Activated naive CD4-positive, alpha-beta T cell treated with anti-CD3 and anti-CD28 coated beads for 36 hours (primary cell): ENCODE data around the gene THAP6. TPM values are rescaled to one million over a fixed set of nuclear protein-coding genes. Genes with fewer than 3 reads are reported as not detected.
A peak's percentile ranks its signal among the peaks of the same experiment; 100 is the strongest.
"Not testable (repeated sequence)": the region's sequence is repeated elsewhere in the genome, so short reads cannot be mapped to it uniquely, and the experiment has no call there.

Experiments
- CTCF ChIA-PET: fragments of 350-600 bp; sonication (Branson Sonifier 250); formaldehyde crosslinking; loops from one replicate; lab custom pipeline; 2021; ENCODE audit warnings: antibody characterized with exemption; lab: Charles Lee
- DNase-seq: peaks from one replicate; pipeline ENCODE4 v3.0.0-alpha.2; 2020
- H3K27ac Mint-ChIP-seq: one replicate; pipeline ENCODE4 v1.8.0; 2021; ENCODE audit warnings: mild to moderate bottlenecking, mixed read lengths
- H3K27me3 Mint-ChIP-seq: one replicate; pipeline ENCODE4 v1.8.0; 2021; ENCODE audit warnings: low read depth, mixed read lengths
- H3K36me3 Mint-ChIP-seq: one replicate; pipeline ENCODE4 v1.8.0; 2021; ENCODE audit warnings: low read depth, mixed read lengths
- H3K4me1 Mint-ChIP-seq: one replicate; pipeline ENCODE4 v1.8.0; 2021; ENCODE audit warnings: low read depth, mixed read lengths
- H3K4me3 Mint-ChIP-seq: one replicate; pipeline ENCODE4 v1.8.0; 2021; ENCODE audit warnings: mild to moderate bottlenecking, moderate library complexity, mixed read lengths
- H3K9me3 Mint-ChIP-seq: one replicate; pipeline ENCODE4 v1.8.0; 2021; ENCODE audit warnings: mixed read lengths
- intact Hi-C: fragments of 100-400 bp; cut with micrococcal nuclease; formaldehyde crosslinking; loops from one replicate; pipeline ENCODE4 v1.15.1; 2023
- total RNA-seq, 2 experiments: library from RNA; stranded (reverse); gene quantifications; one replicate each; pipeline ENCODE4 v1.2.3, GENCODE V29; 2021

Gene THAP6
- total RNA-seq, 2 experiments from 2014 or later: 14.3 to 15.4 TPM

DNA sequence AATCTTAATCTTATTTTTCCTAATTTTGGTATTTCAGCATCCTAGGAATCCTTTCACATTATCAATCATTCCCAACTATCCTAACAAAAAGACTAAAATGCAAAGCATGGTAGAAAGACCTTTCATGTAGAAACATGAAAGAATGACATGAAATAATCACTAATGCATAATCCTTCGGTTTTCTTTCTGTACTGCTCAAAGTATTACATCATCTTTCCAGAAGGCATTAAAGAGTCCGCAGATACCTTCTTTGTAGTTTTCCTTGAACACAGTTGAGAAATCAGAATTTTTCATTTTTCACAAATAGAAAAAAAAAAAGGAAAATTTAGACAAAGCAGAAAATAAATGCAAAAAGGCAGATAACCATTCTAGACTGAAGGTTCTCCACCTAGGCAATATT lies 11.6 kb upstream of the THAP6 start:
- peaks cover 23% of the 10 kb centered on the region for H3K4me1 Mint-ChIP-seq
- no peak overlapping the region for H3K4me3 Mint-ChIP-seq
- H3K27ac Mint-ChIP-seq: no peak overlapping the region
- CTCF ChIA-PET: interaction anchor here (0.6 kb wide), 1 partner anchor 45 kb away, joined by 5 read pairs; no protein-coding TSS in a partner anchor
- peaks cover 39% of the 10 kb centered on the region for H3K36me3 Mint-ChIP-seq
- no peaks in the 10 kb centered on the region for H3K27me3 Mint-ChIP-seq
- no peak for DNase-seq
- H3K9me3 Mint-ChIP-seq: no peaks in the 10 kb centered on the region
- intact Hi-C loops: no loop called here

DNA sequence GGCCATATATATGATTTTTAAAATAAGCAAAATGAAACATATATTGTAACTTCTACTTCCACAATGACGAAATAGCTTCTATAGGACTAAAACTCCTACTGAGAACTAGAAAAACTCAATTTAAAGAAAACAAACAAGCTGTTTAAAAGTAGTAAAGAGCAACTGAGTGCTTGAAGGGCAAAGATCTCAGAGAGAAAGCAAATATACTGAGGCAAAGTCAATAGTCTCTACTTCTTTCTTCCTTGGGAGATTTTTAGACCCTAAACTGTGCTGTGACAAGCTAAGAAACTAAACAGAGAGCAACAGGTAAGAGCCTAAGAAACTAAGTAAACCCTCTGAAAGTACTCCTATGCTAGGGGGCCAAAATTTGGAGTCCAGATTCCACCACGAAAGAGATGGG lies 8.6 kb upstream of the THAP6 start:
- no peaks in the 10 kb centered on the region for H3K9me3 Mint-ChIP-seq
- no peak for DNase-seq
- peaks cover 34% of the 10 kb centered on the region for H3K36me3 Mint-ChIP-seq
- H3K4me1 Mint-ChIP-seq: peaks cover 23% of the 10 kb centered on the region
- intact Hi-C loops: no loop called here
- CTCF ChIA-PET: interaction anchor here (1.3 kb wide), 1 partner anchor 8 kb away, joined by 3 read pairs; the partner anchor contains the start of genes RCHY1 and THAP6
- no peak overlapping the region for H3K4me3 Mint-ChIP-seq
- no peak overlapping the region for H3K27ac Mint-ChIP-seq
- H3K27me3 Mint-ChIP-seq: no peaks in the 10 kb centered on the region

DNA sequence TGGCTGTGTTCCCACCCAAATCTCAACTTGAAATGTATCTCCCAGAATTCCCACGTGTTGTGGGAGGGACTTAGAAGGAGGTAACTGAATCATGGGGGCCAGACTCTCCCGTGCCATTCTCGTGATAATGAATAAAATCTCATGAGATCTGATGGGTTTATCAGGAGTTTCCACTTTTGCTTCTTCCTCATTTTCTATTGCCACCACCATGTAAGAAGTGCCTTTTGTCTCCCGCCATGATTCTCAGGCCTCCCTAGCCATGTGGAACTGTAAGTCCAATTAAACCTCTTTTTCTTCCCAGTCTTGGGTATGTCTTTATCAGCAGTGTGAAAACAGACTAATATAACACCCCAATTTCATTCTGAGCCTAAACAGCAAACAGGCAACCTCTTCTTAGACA lies 4.7 kb upstream of the THAP6 start:
- H3K9me3 Mint-ChIP-seq, DNase-seq, H3K27ac Mint-ChIP-seq, H3K27me3 Mint-ChIP-seq, intact Hi-C loops, CTCF ChIA-PET: not testable (repeated sequence)
- Mint-ChIP-seq H3K36me3 (peaks cover 24% of the 10 kb centered on the region), H3K4me3 (peak overlapping the region; percentile 19), H3K4me1 (peaks cover 30% of the 10 kb centered on the region)

DNA sequence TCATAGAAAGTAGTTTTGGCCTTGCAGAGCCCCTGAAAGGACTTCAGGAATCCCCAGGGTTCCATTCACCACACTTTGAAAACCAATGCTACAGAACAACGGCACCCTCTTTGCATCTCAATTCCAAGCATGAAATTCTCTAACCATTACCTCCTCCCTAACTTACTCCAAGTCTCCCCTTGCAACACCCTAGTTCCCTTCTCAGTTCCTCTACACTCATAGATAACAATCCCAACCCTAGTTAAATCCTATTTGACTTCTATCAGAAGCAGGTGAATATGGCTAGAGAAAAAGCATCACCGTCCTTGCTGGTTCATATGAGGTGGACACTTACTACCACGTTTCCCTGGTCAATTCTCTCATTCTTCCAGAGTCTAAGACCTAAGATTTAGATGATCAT lies 2.4 kb upstream of the THAP6 start:
- intact Hi-C loops: loop anchor here (5.0 kb wide), 3 partner anchors 700 to 1645 kb away; partner anchors contain the start of genes CCNG2, MTHFD2L and SCARB2
- H3K9me3 Mint-ChIP-seq: no peaks in the 10 kb centered on the region
- H3K4me1 Mint-ChIP-seq: peaks cover 34% of the 10 kb centered on the region
- no peak overlapping the region for H3K27ac Mint-ChIP-seq
- CTCF ChIA-PET: no interaction called here
- H3K4me3 Mint-ChIP-seq: no peak overlapping the region
- no peaks in the 10 kb centered on the region for H3K27me3 Mint-ChIP-seq
- DNase-seq: no peak
- H3K36me3 Mint-ChIP-seq: peaks cover 18% of the 10 kb centered on the region

DNA sequence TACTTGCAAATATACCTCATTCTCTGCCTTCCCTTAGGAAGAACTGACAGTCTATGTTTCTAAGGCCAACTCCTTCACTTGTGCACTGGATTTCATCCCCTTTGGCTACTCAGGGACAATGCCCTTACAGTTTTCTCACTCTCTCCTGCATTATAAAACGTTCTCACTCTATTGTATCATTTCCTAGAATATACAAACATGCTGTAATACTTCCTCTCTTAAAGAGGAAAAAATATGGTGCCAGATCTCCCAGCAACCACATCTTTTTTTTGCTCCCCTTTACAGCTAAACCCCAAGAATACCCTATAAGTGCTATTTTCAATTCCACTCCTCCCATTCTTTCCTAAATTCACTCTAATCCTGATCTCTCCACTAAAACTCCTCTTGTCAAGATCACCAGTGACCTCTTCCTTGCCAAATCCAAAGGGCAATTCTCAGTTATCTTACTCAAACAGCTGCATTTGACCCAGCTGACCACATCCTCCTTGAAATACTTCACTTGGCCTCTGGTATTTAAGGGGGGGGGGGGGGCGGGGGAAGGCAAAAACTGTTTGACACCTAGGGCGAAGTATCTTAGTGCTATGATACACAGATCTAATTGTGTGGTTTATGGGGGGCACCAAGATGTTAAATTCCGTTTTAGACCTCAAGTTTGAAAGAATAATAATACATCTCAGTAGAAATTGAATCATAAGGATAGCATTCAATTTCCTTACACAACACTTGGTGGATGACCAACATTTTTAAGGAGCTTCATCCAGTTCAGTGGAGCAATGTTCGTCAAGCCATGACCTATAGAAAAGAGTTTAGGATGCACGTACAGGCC lies 1.7 kb upstream of the THAP6 start:
- intact Hi-C loops: loop anchor here (5.0 kb wide), 3 partner anchors 700 to 1645 kb away; partner anchors contain the start of genes CCNG2, MTHFD2L and SCARB2
- no peaks in the 10 kb centered on the region for H3K9me3 Mint-ChIP-seq
- CTCF ChIA-PET: interaction anchor here (1.0 to 1.9 kb wide), 2 partner anchors 13 to 45 kb away, joined by 3 to 4 read pairs; no protein-coding TSS in a partner anchor
- no peak overlapping the region for H3K4me3 Mint-ChIP-seq
- H3K4me1 Mint-ChIP-seq: peaks cover 35% of the 10 kb centered on the region
- H3K36me3 Mint-ChIP-seq: peaks cover 17% of the 10 kb centered on the region
- H3K27ac Mint-ChIP-seq: peak overlapping the region; percentile 37
- H3K27me3 Mint-ChIP-seq: no peaks in the 10 kb centered on the region
- DNase-seq: no peak

DNA sequence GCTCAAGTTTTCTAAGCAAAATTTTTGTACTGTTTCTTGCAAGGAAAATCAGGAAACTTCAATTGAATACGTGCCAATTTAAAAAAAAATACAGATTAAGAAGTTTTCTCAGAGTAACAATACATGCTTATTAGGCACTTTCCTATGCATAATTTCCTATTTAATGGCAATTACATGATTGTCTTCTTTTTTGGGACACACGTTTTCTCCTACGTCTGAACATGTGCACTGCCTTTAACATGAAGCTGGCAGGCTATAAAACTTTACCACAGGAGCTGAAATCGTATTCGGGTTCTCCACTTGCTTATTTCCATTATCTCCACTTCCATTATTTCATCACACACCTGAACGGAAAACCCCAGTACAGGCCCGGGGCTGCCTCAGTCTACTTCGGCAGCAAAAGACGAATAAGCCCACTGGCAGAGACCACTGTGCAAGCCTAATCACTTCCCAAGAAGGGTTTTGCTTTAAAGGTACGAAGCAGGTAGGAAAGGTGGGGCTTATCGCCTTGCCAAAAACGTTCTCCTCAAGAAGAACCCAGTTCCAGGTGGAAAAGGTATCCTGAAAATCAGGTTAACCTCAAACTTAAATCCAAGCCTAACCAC lies 645 bp upstream of the THAP6 start:
- Mint-ChIP-seq H3K4me1 (peaks cover 39% of the 10 kb centered on the region), H3K27me3 (no peaks in the 10 kb centered on the region), H3K9me3 (no peaks in the 10 kb centered on the region), H3K4me3 (no peak overlapping the region), H3K36me3 (peaks cover 23% of the 10 kb centered on the region), H3K27ac (peak overlapping the region; percentile 98)
- DNase-seq: no peak
- CTCF ChIA-PET: interaction anchor here (1.0 to 1.9 kb wide), 4 partner anchors 8 to 44 kb away, joined by 3 to 4 read pairs (median 3); no protein-coding TSS in a partner anchor
- intact Hi-C loops: loop anchor here (1.0 to 5.0 kb wide), 9 partner anchors 117 to 1644 kb away; partner anchors contain the start of genes CCNG2, CDKL2, G3BP2 and MTHFD2L

DNA sequence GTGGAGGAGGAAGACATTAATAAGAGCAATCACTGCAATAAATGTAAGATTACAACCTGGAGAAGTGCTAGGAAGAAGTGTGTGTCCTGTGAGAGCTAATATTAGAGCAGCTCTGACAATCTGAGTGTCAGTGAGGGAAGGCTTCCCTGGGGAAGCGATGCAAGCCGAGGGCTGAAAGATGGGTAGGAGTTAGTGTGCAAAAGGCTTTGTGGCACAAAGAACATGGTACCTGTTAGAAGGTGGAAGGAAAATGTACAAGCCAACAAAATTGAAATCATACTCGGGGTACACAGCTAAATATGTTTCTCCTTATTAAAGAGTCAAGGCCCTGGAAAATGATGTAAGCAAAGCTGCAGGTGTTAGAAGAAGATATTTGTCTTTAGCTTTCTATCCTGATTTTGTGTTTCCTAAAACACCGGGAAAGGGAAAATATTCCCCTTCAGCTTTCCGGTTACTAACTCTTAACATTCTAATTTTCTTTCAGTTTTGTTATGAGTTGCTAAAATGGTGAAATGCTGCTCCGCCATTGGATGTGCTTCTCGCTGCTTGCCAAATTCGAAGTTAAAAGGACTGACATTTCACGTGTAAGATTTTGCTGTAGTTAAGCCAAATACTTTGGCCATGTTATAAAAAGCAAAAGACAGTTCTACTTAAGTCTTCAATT lies 808 bp downstream of the THAP6 start:
- intact Hi-C loops: loop anchor here (1.0 to 5.0 kb wide), 9 partner anchors 115 to 1642 kb away; partner anchors contain the start of genes CCNG2, CDKL2, G3BP2 and MTHFD2L
- Mint-ChIP-seq H3K27me3 (no peaks in the 10 kb centered on the region), H3K27ac (peak overlapping the region; percentile 98), H3K4me3 (no peak overlapping the region), H3K4me1 (peaks cover 35% of the 10 kb centered on the region), H3K36me3 (peaks cover 25% of the 10 kb centered on the region), H3K9me3 (no peaks in the 10 kb centered on the region)
- CTCF ChIA-PET: interaction anchor here (0.5 to 0.8 kb wide), 4 partner anchors 205 to 333 kb away, joined by 3 to 4 read pairs (median 4); no protein-coding TSS in a partner anchor
- DNase-seq: peak; percentile 20

DNA sequence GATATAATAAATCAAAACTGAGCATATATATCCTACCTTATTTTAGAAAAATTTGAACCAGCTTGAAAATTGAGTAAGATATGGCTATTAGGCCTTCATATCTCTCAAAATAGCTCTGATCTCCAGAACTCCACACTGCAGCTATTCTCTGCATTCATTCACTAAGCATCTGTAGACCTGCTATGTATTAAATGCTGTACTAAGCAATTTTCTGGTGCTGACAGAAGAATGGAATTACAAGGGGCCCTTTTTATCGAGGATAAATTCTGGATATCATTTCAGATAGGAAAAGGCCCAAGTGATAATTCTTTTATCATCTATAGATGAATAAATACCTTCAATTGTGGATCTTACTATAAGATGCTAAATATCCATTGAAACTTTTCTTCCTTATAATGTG lies 1.9 kb downstream of the THAP6 start:
- CTCF ChIA-PET: interaction anchor here (0.6 kb wide), 1 partner anchor 1445 kb away, joined by 3 read pairs; no protein-coding TSS in a partner anchor
- H3K36me3 Mint-ChIP-seq: peaks cover 30% of the 10 kb centered on the region
- no peak overlapping the region for H3K27ac Mint-ChIP-seq
- H3K4me3 Mint-ChIP-seq: no peak overlapping the region
- no peaks in the 10 kb centered on the region for H3K27me3 Mint-ChIP-seq
- H3K4me1 Mint-ChIP-seq: peaks cover 35% of the 10 kb centered on the region
- no peak for DNase-seq
- H3K9me3 Mint-ChIP-seq: no peaks in the 10 kb centered on the region
- intact Hi-C loops: no loop called here

DNA sequence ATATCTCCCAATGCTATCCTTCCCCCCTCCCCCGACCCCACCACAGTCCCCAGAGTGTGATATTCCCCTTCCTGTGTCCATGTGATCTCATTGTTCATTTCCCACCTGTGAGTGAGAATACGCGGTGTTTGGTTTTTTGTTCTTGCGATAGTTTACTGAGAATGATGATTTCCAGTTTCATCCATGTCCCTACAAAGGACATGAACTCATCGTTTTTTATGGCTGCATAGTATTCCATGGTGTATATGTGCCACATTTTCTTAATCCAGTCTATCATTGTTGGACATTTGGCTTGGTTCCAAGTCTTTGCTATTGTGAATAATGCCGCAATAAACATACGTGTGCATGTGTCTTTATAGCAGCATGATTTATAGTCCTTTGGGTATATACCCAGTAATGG lies 5.2 kb downstream of the THAP6 start:
- H3K27ac Mint-ChIP-seq, H3K9me3 Mint-ChIP-seq, DNase-seq, H3K4me3 Mint-ChIP-seq, H3K27me3 Mint-ChIP-seq, CTCF ChIA-PET, intact Hi-C loops: not testable (repeated sequence)
- H3K36me3 Mint-ChIP-seq: peaks cover 39% of the 10 kb centered on the region
- H3K4me1 Mint-ChIP-seq: peaks cover 37% of the 10 kb centered on the region

DNA sequence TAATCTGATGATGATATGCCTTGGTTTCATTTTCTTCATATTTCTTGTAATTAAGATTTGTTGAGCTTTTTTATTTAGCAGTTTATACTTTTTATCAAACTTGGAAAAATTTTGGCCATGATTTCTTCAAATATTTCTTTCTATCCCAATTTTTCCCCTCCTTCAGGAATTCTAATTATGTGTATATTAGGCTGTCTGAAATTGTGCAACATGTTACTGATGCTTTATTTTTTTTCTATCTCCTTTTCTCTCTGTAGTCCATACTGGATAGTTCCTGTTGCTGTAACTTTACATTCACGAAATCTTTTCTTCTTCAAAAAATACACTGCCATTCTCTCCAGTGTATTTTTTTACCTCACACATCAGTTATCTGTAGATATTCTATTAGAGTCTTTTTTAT lies 10.8 kb downstream of the THAP6 start:
- no peak overlapping the region for H3K27ac Mint-ChIP-seq
- CTCF ChIA-PET: interaction anchor here (0.6 kb wide), 1 partner anchor 44 kb away, joined by 3 read pairs; no protein-coding TSS in a partner anchor
- no peaks in the 10 kb centered on the region for H3K9me3 Mint-ChIP-seq
- no peaks in the 10 kb centered on the region for H3K27me3 Mint-ChIP-seq
- H3K36me3 Mint-ChIP-seq: peaks cover 45% of the 10 kb centered on the region
- DNase-seq: no peak
- intact Hi-C loops: no loop called here
- H3K4me3 Mint-ChIP-seq: no peak overlapping the region
- peaks cover 15% of the 10 kb centered on the region for H3K4me1 Mint-ChIP-seq

DNA sequence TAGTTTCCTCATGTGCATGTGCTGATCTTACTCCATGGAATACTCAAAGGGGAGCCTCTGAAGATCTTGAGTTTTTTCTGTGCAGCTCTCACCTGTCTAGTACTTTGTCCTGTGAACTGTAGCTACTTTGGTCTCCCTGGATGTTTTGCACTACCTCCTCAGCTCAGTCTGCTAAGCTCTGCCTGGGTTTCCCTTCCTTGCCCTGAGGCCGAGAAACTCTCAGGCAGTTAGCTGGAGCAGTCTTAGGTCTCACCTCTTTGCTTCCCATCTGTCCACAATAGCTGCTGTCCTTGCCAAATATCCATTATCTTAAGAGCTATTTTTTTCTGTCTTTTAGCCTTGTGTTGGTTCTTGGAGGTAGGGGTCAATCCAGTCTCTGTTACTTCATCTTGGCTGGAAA lies 11.6 kb downstream of the THAP6 start:
- no peaks in the 10 kb centered on the region for H3K9me3 Mint-ChIP-seq
- no peak for DNase-seq
- peaks cover 46% of the 10 kb centered on the region for H3K36me3 Mint-ChIP-seq
- intact Hi-C loops: no loop called here
- H3K4me3 Mint-ChIP-seq: no peak overlapping the region
- peaks cover 8% of the 10 kb centered on the region for H3K4me1 Mint-ChIP-seq
- no peaks in the 10 kb centered on the region for H3K27me3 Mint-ChIP-seq
- no peak overlapping the region for H3K27ac Mint-ChIP-seq
- CTCF ChIA-PET: no interaction called here

DNA sequence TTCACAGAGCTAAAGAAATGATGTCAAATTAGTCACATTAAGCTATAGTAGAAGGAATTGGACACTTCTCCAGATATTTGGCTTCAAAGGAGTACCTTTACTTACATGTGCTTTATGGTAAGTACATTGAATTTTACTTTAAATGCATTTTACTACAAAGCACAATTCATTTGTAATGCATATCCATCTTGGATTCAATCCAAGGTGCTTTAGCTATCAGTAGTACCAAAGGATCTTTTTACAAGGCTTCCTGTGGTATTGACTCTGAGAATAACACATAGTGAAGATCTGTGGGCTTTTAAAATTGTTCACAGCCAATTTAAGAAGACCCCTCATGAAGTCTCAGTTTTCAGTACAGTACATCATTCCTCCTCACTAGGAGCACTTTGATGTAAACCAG lies 13.2 kb downstream of the THAP6 start:
- intact Hi-C loops: no loop called here
- Mint-ChIP-seq H3K4me1 (peaks cover 7% of the 10 kb centered on the region), H3K36me3 (peaks cover 60% of the 10 kb centered on the region), H3K27me3 (no peaks in the 10 kb centered on the region), H3K9me3 (peaks cover 4% of the 10 kb centered on the region), H3K4me3 (no peak overlapping the region), H3K27ac (no peak overlapping the region)
- DNase-seq: no peak
- CTCF ChIA-PET: interaction anchor here (1.3 kb wide), 1 partner anchor 17 kb away, joined by 5 read pairs; no protein-coding TSS in a partner anchor
